Measurements from ENCODE around the gene CCDC198.

The CCDC198 gene

GRCh38 chr14:57464008-57464730, 29.5 kb downstream of the CCDC198 start:
- no peak for DNase-seq (ENCODE audit: low read depth in 2 of 2)

DNA sequence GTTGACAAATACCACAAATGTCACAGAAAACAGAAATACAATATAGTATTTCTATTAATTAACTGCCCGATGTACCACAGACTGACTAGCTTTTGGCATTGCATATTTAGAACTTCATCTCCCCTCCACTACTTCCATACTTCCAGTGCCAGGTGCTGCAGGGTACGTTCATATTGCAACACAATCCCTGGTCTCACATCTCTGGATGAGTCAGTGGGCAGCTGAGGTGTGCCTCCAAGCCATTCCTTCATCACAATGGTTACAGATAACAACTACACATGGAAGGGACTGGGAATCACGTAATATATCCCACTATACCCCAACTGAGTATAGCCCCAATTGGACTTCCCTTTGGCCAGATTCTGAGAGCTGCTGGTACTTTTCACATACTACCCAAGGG, 31.1 kb downstream of the CCDC198 start:
- DNase-seq (ENCODE audit: low read depth in 2 of 2), result no peak

GRCh38 chr14:57461777-57462320, 31.8 kb downstream of the CCDC198 start:
- no peak for DNase-seq (ENCODE audit: low read depth in 2 of 2)

DNA sequence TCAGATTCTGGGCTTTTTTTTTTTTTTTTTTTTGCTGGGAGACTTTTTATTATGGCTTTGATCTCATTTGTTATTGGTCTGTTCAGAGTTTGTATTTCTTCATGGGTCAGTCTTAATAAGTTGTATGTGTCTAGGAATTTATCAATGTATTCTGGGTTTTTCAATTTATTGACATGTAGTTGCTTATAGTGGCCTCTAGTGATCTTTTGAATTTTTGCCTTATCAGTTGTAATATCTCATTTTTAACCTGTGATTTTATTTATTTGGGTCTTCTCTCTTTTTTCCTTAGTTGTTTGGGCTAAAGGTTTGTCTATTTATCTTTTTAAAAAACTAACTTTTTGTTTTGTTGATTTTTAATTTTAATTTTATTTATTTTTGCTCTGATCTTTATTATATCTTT, 57.7 kb downstream of the CCDC198 start:
- no peak for DNase-seq (ENCODE audit: low read depth in 2 of 2)

GRCh38 chr14:57420986-57421385, 72.7 kb downstream of the CCDC198 start:
- no peak for DNase-seq (ENCODE audit: low read depth in 2 of 2)

DNA sequence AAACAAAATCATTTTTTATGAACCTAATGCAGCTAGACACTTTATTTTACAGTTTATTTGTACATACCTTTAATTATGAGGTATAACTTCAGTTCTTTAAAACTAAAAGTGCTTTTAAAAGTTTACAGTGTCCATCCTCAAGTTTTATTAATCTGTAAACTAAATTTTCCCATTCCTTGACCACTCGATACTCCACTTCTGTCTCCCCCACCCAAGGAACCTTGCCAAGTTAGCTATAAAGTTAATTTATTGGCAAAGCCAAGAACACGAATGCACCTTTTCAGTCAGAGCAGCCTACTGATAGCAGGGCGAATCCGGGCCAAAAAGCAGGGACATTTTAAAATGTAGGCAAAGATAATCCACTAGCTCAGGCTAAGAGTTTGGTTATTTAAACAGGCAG, 73.6 kb downstream of the CCDC198 start:
- no peak for DNase-seq (ENCODE audit: low read depth in 2 of 2)

Data from stimulated activated CD4-positive, alpha-beta T cell treated with anti-CD3 and anti-CD28 coated beads, Interleukin-15, amount 100 ng/mL, for 48 hours (primary cell).